Testis (tissue), 2 donors: ENCODE results near the gene NEURL1.

Experiments
- CTCF ChIP-seq, 3 experiments: fragments of 450-650 bp in 2 of 3; fragments of 200-600 bp in 1 of 3; sonication (generic) in 1 of 3; IDR thresholded peaks; one replicate each; pipeline ENCODE4 v1.5.1; 2016 to 2019; ENCODE audit warnings: antibody characterized with exemption in 3 of 3, mild to moderate bottlenecking in 2 of 3, moderate library complexity in 1 of 3
- POLR2A ChIP-seq: fragments of 450-650 bp; IDR thresholded peaks from one replicate; pipeline ENCODE4 v1.6.1; 2017; ENCODE audit warnings: antibody characterized with exemption, mild to moderate bottlenecking, moderate library complexity

- TF ChIP-seq CTCF (IDR thresholded peaks at IDR 0.05) (no peak), POLR2A (no peak)
Measured at GRCh38 chr10:103583871-103584215, 90.3 kb downstream of the NEURL1 start.
